ENCODE results near the gene SERPINB12.
A peak's percentile ranks its signal among the peaks of the same experiment; 100 is the strongest.

SERPINB12 gene

DNA sequence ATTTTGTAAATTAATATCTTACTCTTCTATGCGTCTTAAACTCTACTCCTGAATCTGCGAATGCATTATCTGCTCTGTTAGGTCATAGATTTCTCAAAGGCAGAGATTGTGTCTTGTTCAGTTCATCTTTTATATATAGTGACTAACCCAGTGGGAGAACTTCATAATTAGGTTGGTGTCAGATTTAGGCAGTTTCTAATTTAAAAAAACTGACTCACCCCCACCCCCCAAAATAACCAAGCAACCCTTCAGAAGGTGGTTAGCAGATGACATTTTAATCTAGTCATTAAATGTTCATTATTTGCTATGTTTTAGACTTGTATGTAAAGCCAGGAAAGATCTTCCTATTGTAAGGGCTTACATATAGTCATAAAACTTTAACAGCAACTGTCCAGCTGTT is 10.4 kb downstream of the SERPINB12 start:
- DNase-seq: no peak

DNA sequence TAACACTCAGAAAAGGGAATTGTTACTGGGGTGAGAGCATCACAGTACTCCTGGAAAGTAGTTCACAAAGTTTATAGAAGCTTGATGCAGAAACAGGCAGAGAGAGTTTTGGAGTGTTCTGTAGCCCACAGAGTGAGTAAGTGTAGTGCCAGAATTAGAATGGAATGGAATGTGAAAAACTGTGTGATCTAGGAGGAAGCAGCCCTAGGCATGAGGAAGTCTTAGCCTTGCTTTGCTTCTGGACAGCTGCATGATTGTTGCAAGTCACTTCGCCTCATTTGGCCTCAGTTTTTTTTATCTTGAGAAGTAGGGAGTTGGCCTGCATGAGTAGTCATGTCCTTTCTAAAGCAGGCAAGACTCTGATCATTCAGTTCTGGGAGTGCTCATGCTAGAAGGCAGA is 10.9 kb downstream of the SERPINB12 start:
- DNase-seq: no peak

DNA sequence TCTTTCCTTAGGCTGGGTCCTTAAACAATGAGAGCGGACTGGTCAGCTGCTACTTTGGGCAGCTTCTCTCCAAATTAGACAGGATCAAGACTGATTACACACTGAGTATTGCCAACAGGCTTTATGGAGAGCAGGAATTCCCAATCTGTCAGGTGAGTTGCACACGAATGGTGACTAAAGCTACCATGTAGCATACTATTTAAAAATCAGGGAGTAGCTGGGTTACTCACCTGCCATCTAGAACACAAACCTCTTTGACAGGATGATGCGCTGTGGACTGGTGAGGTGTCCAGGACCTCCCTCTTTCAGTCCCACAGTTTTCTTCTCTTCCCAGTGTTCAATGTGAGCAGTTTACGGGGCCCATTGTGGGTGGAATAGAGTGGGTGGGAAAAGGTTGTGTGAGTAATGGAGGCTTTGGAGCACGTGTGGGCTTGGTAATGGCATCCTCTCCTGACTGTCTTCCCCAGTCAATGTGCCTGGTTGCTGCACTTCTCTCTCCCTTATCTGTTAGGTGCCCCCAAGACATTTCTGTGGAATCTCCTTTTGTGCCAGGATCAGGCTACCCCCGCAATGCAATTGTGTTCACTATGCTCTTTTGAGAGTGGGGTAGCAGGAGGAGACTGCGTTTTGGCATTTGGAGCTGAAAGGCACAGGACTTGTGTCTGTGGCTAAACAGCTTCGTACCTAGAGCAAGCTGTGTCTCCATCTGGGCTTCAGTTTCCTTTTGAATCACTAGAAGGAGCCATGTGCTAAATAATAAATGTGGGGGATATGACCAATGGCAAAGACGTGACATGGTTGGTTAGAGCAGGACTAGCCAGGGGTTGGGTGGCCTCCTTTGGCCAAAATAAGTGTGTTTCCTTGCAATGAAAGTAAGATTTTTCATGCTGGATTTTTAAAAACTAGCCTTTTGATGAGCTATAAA is 17.7 kb downstream of the SERPINB12 start:
- DNase-seq: no peak

DNA sequence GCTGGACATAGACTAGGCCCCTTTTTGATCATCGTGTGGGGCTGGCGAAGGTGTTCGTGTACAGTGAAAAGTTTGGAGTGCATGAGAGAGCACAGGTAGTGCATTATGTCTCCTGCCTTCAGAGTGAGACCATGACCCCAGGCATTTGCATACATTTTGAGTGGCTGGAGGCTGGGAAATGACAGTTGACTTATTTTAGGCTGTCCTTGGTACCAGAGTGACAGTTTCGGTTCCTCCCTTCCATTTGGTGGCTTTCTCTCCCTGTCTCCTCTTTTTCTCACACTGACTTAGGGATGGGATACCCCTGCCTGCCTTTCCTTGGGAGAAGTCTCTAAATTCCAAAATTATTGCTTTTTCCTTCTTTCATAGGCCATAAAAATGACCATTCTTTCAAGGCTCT is 20.1 kb downstream of the SERPINB12 start:
- DNase-seq: no peak

DNA sequence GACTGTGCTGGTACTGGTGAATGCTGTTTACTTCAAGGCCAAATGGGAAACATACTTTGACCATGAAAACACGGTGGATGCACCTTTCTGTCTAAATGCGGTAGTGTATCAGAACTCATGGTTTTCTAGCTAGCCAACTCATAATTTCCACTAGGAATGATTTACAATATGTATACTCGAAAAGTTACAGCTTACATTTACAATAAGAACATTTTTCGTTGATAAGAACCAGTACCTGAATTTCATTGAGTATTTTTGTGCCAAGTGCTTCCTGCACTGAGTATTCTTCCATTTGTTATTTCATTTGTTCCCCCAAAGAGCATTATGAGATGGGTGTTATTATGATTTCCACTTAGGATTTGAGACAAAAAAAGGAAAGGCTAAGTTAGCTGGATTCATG is 21.9 kb downstream of the SERPINB12 start:
- DNase-seq: no peak

DNA sequence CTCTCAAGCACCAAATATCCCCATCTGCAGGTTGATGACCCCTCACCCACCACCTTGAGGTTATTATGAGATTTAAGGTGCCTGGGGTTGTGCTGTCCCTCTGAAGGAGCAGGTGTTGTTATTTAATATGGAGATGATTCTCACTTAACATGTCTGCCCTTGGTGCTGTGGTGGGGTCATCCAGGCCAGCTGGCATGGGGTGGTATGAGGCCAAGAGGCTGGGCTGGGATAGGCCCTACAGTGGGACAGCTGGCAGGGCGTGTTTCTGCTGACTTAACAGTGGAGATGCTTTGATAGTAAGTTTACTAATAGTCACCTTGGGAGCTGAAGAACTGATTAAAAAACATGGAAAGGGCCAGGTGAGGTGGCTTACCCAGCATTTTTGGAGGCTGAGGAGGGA is 22.4 kb downstream of the SERPINB12 start:
- no peak for DNase-seq

DNA sequence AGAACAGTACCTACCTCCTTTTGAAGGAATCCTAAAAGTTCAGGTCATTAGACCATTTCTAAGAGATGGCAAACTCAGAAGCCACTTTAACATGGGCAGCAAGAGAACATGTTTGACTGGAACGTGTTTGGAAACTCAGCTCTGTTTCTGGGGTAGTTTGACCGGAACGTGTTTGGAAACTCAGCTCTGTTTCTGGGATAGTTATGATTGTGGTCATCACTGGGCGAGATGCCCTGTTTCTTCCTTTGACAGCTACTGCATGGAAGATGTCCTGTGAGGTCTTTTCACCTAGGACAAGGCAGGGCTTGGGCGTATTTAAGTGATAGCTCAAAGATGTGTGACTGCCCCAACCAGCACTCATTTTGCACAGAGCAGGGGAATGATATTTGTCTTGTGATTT is 25.1 kb downstream of the SERPINB12 start:
- DNase-seq: no peak

DNA sequence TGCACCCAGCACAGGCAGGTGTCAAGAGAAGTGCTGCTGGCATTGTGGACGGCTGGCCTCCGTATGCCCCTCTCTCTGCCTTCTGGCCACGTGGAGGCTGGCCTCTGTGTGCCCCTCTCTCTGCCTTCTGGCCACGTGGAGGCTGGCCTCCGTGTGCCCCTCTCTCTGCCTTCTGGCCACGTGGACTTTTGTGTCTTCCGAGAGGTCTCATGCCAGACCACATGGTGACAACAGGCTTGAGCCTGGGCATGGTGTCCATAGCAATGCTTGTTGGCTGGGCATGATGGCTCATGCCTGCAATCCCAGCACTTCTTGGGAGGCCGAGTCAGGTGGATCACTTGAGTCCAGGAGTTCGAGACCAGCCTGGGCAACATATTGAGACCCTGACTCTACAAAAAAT is 25.7 kb downstream of the SERPINB12 start:
- DNase-seq: no peak

DNA sequence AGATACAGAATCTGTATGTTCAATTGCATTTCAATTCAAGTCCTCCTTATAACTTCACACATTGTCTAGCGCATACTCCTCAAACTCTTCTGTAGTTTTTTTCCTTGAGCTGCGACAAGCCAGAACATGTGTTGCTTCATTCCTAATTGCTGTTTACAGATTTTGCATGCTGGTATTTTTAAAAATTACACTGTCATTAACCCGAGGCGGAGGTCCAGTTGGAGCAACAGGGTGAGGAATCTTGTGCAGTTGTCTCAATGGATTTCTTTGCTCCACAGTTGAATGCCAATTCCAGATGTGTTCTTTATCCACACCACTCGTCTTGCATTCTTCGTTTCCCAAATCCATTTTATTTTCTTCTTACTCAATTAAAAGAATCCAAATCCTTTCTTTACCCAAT is 28.6 kb downstream of the SERPINB12 start:
- no peak for DNase-seq

DNA sequence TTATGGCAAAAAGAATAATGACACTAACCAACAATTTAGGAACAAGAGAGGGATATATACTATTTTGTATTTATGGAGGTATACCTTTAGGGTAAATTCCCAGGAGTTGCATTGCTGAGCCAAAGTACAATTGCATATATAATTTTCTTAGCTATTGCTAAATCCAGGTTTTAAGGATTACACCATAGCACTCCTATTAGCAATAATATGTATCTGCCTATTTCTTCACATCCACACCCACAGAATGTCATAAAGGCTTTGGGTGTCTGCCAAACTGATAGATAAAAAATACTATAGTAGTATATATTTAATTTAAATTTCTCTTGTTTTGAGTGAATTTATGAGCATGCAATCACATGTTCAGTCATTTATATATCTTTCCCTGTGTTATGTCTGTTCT is 33.5 kb downstream of the SERPINB12 start:
- DNase-seq: no peak

DNA sequence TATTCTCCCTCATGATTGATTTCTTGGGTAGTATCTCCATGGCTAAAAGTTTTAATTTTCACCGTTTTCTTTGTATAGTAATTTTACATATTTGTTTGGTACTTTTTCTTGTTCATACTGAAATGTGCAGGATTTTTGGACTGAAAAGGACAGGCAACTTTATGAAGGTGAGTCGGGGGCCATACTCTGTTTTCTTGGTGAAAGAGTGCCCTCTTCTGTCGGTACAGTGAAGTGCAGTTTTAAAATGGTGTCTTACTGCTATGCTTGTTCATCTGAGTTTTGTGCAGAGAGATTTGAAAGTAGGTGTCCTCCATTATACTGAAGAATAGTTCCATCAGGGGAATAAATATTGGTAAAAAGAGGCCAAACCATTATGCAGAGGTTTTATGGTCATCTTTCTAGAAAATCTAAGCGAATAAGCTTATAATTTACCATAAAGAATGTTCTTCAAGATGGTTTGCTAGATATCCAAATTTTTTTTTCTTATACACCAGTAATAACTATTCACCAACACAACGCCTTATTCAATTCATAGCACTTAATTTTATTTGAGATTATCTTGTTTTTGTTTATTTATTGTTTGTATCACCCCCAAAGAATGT is 36.3 kb downstream of the SERPINB12 start:
- DNase-seq: peak; percentile 19 to 51

DNA sequence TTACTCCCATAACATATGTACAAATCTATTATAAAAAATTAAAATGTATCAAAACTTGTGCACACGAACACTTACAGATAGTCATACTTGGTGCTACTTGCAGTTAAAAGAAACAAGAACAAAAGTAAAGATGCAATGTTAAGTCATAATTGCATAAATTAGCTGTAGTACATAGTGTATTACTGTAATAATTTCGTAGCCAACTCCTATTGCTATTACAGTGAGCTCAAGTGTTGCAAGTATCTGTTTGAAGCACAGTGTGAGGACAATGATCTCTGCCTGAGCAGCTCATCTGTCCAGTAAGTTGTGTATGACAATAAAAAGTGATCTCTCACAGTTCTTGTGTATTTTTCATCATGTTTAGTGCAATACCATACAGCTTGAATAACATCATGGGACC is 37.4 kb downstream of the SERPINB12 start:
- no peak for DNase-seq

DNA sequence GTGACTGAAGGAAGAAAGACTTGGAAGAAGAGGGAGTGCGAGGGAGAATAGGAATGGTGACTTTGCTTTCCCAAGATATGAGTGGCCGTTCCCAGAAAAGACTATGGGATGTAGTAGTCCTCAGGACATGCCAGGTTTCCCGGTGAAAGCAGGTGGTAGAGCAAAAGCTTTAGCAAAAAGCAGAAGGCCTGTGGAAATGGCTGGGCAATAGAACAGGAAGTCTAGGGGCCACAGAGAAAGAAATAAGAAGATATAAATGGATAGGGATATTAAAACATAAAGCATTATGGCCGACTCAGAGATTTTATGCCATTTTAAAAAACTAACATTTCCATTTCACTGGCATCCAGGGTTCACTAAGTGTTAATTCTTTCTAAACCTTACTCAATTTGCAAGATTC is 43.8 kb downstream of the SERPINB12 start:
- no peak for DNase-seq

DNA sequence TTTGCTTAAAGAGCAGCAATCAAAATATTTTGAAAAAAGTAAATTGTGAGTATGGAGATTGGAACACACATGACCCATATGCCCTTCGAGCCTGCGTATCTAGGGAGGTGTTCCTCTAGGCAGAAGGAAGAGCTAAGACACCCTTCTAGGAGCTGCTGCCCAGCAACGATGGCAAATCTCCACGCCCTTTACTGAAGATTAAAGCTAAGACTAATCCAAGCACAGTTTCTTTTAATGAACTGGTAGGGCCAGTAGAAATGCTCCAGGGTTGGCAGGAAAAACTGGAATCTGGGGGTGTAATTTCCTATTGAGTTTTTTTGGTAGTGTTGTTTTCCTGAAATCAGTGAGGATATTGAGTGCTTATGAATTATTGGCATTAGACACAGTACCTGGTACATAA is 44.3 kb downstream of the SERPINB12 start:
- no peak for DNase-seq

DNA sequence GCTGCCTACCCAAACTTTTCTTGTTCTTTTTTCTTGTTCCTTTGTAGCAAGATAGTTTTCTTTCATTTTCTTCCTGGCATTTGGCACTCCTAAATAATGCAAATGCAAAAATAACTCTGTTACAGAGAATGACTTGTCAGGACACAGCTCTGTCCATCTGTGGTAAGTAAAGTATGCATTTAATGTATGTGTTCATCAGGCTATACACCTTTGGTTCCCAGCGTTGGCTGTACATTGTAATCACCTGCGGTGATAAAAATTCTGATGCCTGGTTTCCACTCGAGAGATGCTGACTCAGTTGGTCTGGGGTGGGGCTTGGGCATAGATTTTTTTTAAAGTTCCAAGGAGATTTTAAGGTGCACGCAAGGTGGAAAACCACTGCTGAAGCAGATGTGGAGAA is 44.8 kb downstream of the SERPINB12 start, which contains the start of gene SERPINB13:
SERPINB13 (plus strand) TSS at position 378 of the 400 bp plus-strand sequence. CDS start 1,325 bp downstream, outside the sequence.
- no peak for DNase-seq

DNA sequence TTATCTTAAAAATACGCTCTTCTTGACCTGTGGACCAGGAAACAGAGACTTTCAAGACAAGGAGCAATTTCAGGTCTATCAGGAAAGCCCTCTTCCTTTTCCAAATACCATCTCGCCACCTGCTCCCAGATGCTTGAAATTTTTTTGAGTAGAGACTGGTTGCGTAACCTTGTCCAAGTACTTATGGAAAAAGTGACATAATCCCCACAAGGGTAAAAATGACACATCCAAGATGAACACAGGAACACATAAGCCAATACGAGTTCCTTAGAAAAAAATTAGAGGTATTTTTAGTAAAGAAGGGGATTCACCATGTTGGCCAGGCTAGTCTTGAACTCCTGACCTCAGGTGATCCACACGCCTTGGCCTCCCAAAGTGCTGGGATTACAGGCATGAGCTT is 46.7 kb downstream of the SERPINB12 start:
- DNase-seq: no peak

DNA sequence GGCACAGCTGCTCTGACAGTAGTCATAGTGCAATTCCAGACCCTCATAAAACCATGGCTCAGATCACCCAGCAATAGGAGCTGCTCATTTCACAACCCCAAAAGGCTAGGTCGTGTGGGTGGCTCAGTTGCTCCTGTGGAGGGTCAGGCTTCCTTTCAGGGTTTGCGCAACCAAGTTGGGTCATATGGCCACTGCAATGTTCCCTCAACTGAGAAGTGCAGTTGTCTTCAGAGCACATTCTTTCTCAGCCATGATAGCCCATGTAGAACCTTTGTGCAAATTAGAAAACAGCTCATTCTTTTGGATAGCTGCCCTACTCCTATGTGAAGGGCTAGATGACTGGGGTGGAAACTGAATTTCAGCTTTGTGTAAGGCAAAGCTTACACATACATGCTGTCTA is 48.2 kb downstream of the SERPINB12 start:
- no peak for DNase-seq

DNA sequence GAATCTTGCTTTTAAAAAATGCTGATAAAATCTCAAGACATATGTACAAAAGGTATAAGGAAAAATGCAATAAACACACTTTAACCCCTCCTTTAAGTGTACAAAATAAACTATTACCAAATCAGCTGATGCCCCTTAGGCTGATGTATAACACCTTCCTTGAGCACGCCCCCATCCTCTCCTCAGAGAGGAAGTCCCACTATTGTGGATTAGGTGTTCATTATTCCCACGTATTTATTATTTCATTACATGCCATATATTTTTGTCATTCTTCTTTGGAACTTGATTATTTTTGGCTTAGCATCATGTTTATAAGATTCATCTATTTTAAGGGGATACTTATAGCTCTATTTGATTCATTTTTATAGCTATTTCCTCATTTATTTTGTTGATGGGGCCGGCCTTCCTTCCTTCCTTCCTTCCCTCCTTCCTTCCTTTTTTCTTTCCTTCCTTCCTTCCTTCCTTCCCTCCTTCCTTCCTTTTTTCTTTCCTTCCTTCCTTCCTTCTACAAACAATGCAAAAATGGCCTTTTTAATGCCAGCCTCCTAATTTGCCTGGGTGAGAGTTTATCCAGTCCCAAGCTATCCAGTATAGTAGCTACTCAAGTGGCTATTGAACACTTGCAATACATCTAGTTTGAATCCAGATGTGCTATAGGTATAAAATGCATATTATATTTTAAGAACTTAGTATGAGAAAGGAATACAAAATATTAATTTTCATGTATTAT is 49.0 kb downstream of the SERPINB12 start:
- no peak for DNase-seq

DNA sequence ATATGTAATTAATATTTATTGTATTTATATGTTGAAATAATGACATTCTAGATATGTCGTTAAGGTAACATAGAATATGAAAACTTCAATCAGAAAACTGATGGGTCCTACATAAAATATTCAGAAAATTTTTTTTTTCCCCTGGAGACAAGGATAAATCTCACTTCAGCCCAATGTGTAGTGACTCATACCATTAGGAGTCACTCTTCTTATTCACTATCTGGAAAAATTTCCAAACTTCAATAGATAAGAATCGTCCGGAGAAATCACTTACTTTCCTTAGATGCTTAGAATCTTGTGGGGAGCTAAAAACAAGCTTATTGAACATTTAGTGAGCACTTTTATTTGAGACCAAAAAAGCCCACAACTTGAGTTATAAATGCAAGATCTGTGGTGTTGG is 49.6 kb downstream of the SERPINB12 start:
- DNase-seq: no peak

DNA sequence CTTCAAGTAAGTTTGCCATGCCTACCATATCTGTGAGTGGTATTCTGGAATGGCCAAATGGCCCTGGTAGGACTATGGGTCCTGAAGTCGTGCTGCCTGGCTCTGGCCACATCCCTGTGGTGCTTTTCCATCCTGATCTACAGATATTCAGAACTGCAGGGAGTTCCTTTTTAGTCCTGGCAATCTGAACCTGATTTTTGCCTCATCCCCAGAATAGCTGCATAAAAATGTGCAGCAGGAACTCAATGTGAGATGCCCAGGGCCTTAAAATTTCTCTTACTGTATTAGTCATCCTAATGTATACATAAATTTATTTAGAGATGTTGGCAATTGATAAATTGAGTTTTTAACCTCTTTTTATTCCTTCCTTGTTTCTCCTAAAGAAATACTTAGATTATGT is 50.3 kb downstream of the SERPINB12 start:
- DNase-seq: no peak

DNA sequence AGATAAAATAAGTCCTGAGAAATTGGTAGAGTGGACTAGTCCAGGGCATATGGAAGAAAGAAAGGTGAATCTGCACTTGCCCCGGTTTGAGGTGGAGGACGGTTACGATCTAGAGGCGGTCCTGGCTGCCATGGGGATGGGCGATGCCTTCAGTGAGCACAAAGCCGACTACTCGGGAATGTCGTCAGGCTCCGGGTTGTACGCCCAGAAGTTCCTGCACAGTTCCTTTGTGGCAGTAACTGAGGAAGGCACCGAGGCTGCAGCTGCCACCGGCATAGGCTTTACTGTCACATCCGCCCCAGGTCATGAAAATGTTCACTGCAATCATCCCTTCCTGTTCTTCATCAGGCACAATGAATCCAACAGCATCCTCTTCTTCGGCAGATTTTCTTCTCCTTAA is 54.8 kb downstream of the SERPINB12 start:
- DNase-seq: no peak

DNA sequence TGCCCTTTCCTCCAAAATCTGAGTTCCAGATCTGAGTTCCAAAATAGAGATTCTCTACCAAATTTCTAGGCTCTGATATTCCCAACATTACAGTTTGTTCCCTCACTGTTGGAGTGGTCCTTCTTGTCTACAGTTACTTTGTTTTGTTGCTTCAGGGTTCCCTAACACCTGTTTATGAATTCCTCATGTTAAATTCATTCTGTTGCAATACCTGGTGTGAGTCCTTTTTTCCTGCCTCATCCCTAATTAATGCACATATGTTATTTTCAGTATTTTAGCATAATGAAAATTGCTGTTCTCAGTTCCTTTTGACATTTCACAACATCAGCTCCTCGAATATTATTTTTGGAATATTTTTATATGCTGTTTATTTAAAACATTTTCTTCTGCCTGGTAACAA is 61.2 kb downstream of the SERPINB12 start:
- no peak for DNase-seq

DNA sequence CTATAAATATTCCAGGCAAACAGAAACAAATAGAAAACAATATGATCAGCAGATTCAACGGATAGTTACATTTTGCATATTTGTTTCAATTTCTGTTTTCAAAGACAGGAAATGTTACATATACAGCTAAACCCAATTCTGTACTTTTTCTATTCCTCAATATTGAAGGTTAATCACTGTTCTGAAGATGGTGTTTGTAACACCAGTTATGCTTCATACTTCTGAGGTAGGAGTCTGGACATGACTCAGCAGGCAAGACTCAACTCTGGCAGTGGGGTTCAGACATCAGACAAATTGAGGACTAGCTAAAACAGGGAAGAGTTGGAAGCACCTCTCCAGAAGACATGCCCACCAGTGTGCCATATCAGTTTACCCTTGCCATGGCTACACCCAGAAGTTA is 61.6 kb downstream of the SERPINB12 start:
- DNase-seq: no peak
